Keratinocyte (primary cell): ENCODE measurements around the gene NLRC3. TPM values are rescaled to one million over a fixed set of nuclear protein-coding genes. Genes with fewer than 3 reads are reported as not detected.
"Not testable (repeated sequence)": the region's sequence is repeated elsewhere in the genome, so short reads cannot be mapped to it uniquely, and the experiment has no call there.

Experiments
- DNase-seq: peaks from one replicate; pipeline ENCODE4 v3.0.0-alpha.2; 2011; ENCODE audit warnings: low read depth, missing footprints, low spot score
- FAIRE-seq: peaks from 2 replicates; lab custom pipeline; 2011; peaks lifted over from hg19 to GRCh38; lab: Jason Lieb, UNC
- H2AFZ ChIP-seq: 2 replicates; pipeline ENCODE4 v1.6.0; 2012; ENCODE audit warnings: low read length, control low read depth, inconsistent platforms; ENCODE audit not compliant: control insufficient read depth
- H3K27ac ChIP-seq: 2 replicates; pipeline ENCODE4 v1.5.1; 2011; ENCODE audit warnings: low read length; ENCODE audit not compliant: control insufficient read depth, insufficient read depth
- H3K27me3 ChIP-seq: 3 replicates; pipeline ENCODE4 v1.6.0; 2011; ENCODE audit warnings: low read length; ENCODE audit not compliant: control insufficient read depth, insufficient read depth; ENCODE audit errors: extremely low read depth
- H3K36me3 ChIP-seq, 2 experiments: 2 replicates in 1 of 2; 3 replicates in 1 of 2; pipeline ENCODE4 v1.5.1; 2011; ENCODE audit warnings: low read length in 2 of 2, mild to moderate bottlenecking in 1 of 2; ENCODE audit not compliant: control insufficient read depth in 2 of 2, insufficient read depth in 2 of 2; ENCODE audit errors: extremely low read depth in 1 of 2
- H3K4me1 ChIP-seq: 3 replicates; pipeline ENCODE4 v1.5.1; 2011; ENCODE audit warnings: low read length; ENCODE audit not compliant: control insufficient read depth, insufficient read depth; ENCODE audit errors: extremely low read depth
- H3K4me2 ChIP-seq: 3 replicates; pipeline ENCODE4 v1.6.0; 2011; ENCODE audit warnings: low read depth, low read length; ENCODE audit not compliant: control insufficient read depth, insufficient read depth; ENCODE audit errors: extremely low read depth
- H3K4me3 ChIP-seq, 3 experiments: fragments of 200-600 bp in 1 of 3; sonication (generic) in 1 of 3; 2 replicates in 2 of 3; 3 replicates in 1 of 3; pipeline ENCODE4 v1.5.1; 2011 to 2016; ENCODE audit warnings: low read length in 3 of 3, mild to moderate bottlenecking in 3 of 3, control low read depth in 2 of 3, inconsistent platforms in 1 of 3, low read depth in 1 of 3, mixed read lengths in 1 of 3, mixed run types in 1 of 3, moderate library complexity in 1 of 3; ENCODE audit not compliant: control insufficient read depth in 2 of 3, insufficient read depth in 2 of 3; ENCODE audit errors: extremely low read depth in 1 of 3
- H3K79me2 ChIP-seq: 2 replicates; pipeline ENCODE4 v1.6.0; 2012; ENCODE audit warnings: low read length; ENCODE audit not compliant: control insufficient read depth, insufficient read depth
- H3K9ac ChIP-seq: 3 replicates; pipeline ENCODE4 v1.6.0; 2011; ENCODE audit warnings: low read length; ENCODE audit not compliant: control insufficient read depth, insufficient read depth; ENCODE audit errors: extremely low read depth
- H3K9me1 ChIP-seq: 3 replicates; pipeline ENCODE4 v1.6.0; 2011; ENCODE audit warnings: low read length; ENCODE audit not compliant: control insufficient read depth, insufficient read depth; ENCODE audit errors: extremely low read depth
- H3K9me3 ChIP-seq: 2 replicates; pipeline ENCODE4 v1.5.1; 2012; ENCODE audit warnings: low read depth, low read length; ENCODE audit not compliant: control insufficient read depth
- H4K20me1 ChIP-seq: 3 replicates; pipeline ENCODE4 v1.6.0; 2011; ENCODE audit warnings: low read length; ENCODE audit not compliant: control insufficient read depth, insufficient read depth; ENCODE audit errors: extremely low read depth
- CTCF ChIP-seq, 3 experiments: IDR thresholded peaks in 1 of 3; conservative IDR thresholded peaks in 1 of 3; optimal IDR thresholded peaks in 1 of 3; 2 replicates in 2 of 3; 3 replicates in 1 of 3; pipeline versions ENCODE3 to v1.5.1; 2011; ENCODE audit warnings: low read length in 3 of 3, mild to moderate bottlenecking in 3 of 3, moderate library complexity in 2 of 3, control low read depth in 1 of 3, inconsistent platforms in 1 of 3; ENCODE audit not compliant: insufficient read depth in 2 of 3; ENCODE audit errors: extremely low read depth in 1 of 3
- EZH2 ChIP-seq: IDR thresholded peaks from one replicate; pipeline ENCODE4 v1.6.1; 2012; ENCODE audit warnings: inconsistent platforms, mild to moderate bottlenecking, low read length, moderate library complexity
- dilution Hi-C: fragments of 300-500 bp; cut with MboI; formaldehyde crosslinking; loops from one replicate; pipeline ENCODE4 v1.7.0; 2020; ENCODE audit warnings: low sequenced_read_pairs; ENCODE audit not compliant: extremely low pct_ligation_motif_present
- polyA plus RNA-seq, 5 experiments: library from polyadenylated mRNA; depleted of rRNA in 3 of 5; stranded (reverse) in 3 of 5; stranded (forward) in 1 of 5; unstranded in 1 of 5; fragments of >200 nt; gene quantifications; 1 replicate in 1 of 5; 2 replicates in 3 of 5; 3 replicates in 1 of 5; pipeline versions ENCODE4 v1.2.1 to v1.2.3, GENCODE V29; 2011 to 2012; ENCODE audit warnings: missing spikeins in 2 of 5, low read depth in 1 of 5, low replicate concordance in 1 of 5

Gene NLRC3
- polyA plus RNA-seq, 1 donor (not counting 4 experiments of a cell fraction or from before 2014, with no cell fraction given): not detected

- TF ChIP-seq CTCF (optimal IDR thresholded peaks at IDR 0.05 in 1 of 3, IDR thresholded peaks at IDR 0.05 in 1 of 3, conservative IDR thresholded peaks at IDR 0.05 in 1 of 3; ENCODE audit: extremely low read depth in 1 of 3, insufficient read depth in 2 of 3, low read length in 3 of 3) (no peak), EZH2 (no peak)
- Histone ChIP-seq H3K36me3 (peaks cover 12 to 17% of the 10 kb centered on the region in 2 experiments), H3K4me2 (no peak overlapping the region), H3K27ac (no peak overlapping the region), H3K9me1 (no peaks in the 10 kb centered on the region), H4K20me1 (no peaks in the 10 kb centered on the region), H3K79me2 (no peaks in the 10 kb centered on the region), H3K9me3 (no peaks in the 10 kb centered on the region), H2AFZ (no peak overlapping the region), H3K4me3 (no peak overlapping the region), H3K9ac (no peak overlapping the region), H3K27me3 (no peaks in the 10 kb centered on the region), H3K4me1 (no peaks in the 10 kb centered on the region)
- dilution Hi-C loops: no loop called here
- DNase-seq: no peak
- FAIRE-seq: no peak
Observed at GRCh38 chr16:3528406-3528805, 48.8 kb downstream of the NLRC3 start.

GRCh38 chr16:3527216-3527829, 49.9 kb downstream of the NLRC3 start:
- H4K20me1 ChIP-seq, dilution Hi-C loops, FAIRE-seq, H2AFZ ChIP-seq, H3K9ac ChIP-seq, H3K27ac ChIP-seq, H3K9me1 ChIP-seq, H3K27me3 ChIP-seq, H3K4me2 ChIP-seq, H3K9me3 ChIP-seq, H3K79me2 ChIP-seq, H3K4me3 ChIP-seq, H3K4me1 ChIP-seq, DNase-seq: not testable (repeated sequence)
- TF ChIP-seq CTCF (optimal IDR thresholded peaks at IDR 0.05 in 1 of 3, IDR thresholded peaks at IDR 0.05 in 1 of 3, conservative IDR thresholded peaks at IDR 0.05 in 1 of 3; ENCODE audit: extremely low read depth in 1 of 3, insufficient read depth in 2 of 3, low read length in 3 of 3): peak; percentile 5 to 59 (median 7)
- peaks cover 7 to 16% of the 10 kb centered on the region in 2 experiments for H3K36me3 ChIP-seq
